Fibroblast of skin of right biceps (primary cell): ENCODE measurements around the gene ZNF771.
"Not testable (repeated sequence)": the region's sequence is repeated elsewhere in the genome, so short reads cannot be mapped to it uniquely, and the experiment has no call there.

Experiments
- DNase-seq: peaks from one replicate; pipeline ENCODE4 v3.0.0-alpha.2; 2013

Gene ZNF771

GRCh38 chr16:30376461-30376902, 30.9 kb upstream of the ZNF771 start:
- no peak for DNase-seq

- no peak for DNase-seq
Measured at GRCh38 chr16:30377050-30377811, 30.2 kb upstream of the ZNF771 start.

GRCh38 chr16:30377812-30378235, 29.6 kb upstream of the ZNF771 start:
- DNase-seq = peak; percentile 92

GRCh38 chr16:30378236-30379157, 28.9 kb upstream of the ZNF771 start:
- peak; percentile 98 for DNase-seq

- DNase-seq = no peak
Measured at GRCh38 chr16:30379158-30379783, 28.1 kb upstream of the ZNF771 start.

GRCh38 chr16:30380072-30380802, 27.2 kb upstream of the ZNF771 start:
- DNase-seq = no peak

GRCh38 chr16:30380803-30381208, 26.6 kb upstream of the ZNF771 start:
- no peak for DNase-seq

GRCh38 chr16:30381291-30382041, 25.9 kb upstream of the ZNF771 start:
- DNase-seq = no peak

GRCh38 chr16:30382111-30382881, 25.1 kb upstream of the ZNF771 start, which contains the start of gene SEPTIN1:
Gene SEPTIN1 (minus strand): TSS chr16:30382561. CDS start chr16:30382542, 19 bp downstream.
- no peak for DNase-seq

GRCh38 chr16:30383521-30383920, 23.9 kb upstream of the ZNF771 start:
- no peak for DNase-seq

- peak; percentile 32 for DNase-seq
Measured at GRCh38 chr16:30394592-30395154, 12.7 kb upstream of the ZNF771 start.

GRCh38 chr16:30395155-30395991, 12.0 kb upstream of the ZNF771 start, which contains the start of gene ZNF48:
Gene ZNF48 (plus strand): TSS chr16:30395420. CDS start chr16:30395795, 375 bp downstream.
- DNase-seq = peak; percentile 85

- DNase-seq = peak; percentile 20
Measured at GRCh38 chr16:30395992-30396585, 11.3 kb upstream of the ZNF771 start.

GRCh38 chr16:30396627-30397026, 10.8 kb upstream of the ZNF771 start:
- DNase-seq = not testable (repeated sequence)

- no peak for DNase-seq
Measured at GRCh38 chr16:30397056-30397455, 10.3 kb upstream of the ZNF771 start.

- DNase-seq = no peak
Measured at GRCh38 chr16:30397776-30398660, 9.4 kb upstream of the ZNF771 start.

- DNase-seq = no peak
Measured at GRCh38 chr16:30398661-30399434, 8.6 kb upstream of the ZNF771 start.
